GM18909 (cell line): ENCODE measurements around the gene NME1.
A peak's percentile ranks its signal among the peaks of the same experiment; 100 is the strongest.
"Not testable (repeated sequence)": the region's sequence is repeated elsewhere in the genome, so short reads cannot be mapped to it uniquely, and the experiment has no call there.

Source experiments
- ATAC-seq: cut with Tn5 transposase; IDR thresholded peaks from one replicate; pipeline ENCODE4 v1.9.1; 2021; ENCODE audit warnings: mild to moderate bottlenecking; ENCODE audit not compliant: unreplicated experiment, poor library complexity

NME1 gene

GRCh38 chr17:51144266-51145022 lies 8.9 kb upstream of the NME1 start:
- no peak for ATAC-seq

GRCh38 chr17:51147650-51148049 lies 5.7 kb upstream of the NME1 start:
- no peak for ATAC-seq

- no peak for ATAC-seq
Observed at GRCh38 chr17:51149163-51149562, 4.2 kb upstream of the NME1 start.

GRCh38 chr17:51150932-51151331 lies 2.4 kb upstream of the NME1 start:
- ATAC-seq = no peak

GRCh38 chr17:51152766-51153209 lies 571 bp upstream of the NME1 start:
- ATAC-seq = peak; percentile 10

GRCh38 chr17:51154176-51154575 lies 817 bp downstream of the NME1 start:
- no peak for ATAC-seq

GRCh38 chr17:51155416-51155815 lies 2.1 kb downstream of the NME1 start:
- ATAC-seq = no peak

GRCh38 chr17:51159604-51160003 lies 6.2 kb downstream of the NME1 start:
- no peak for ATAC-seq

GRCh38 chr17:51161541-51161940 lies 8.2 kb downstream of the NME1 start:
- ATAC-seq = no peak

- no peak for ATAC-seq
Observed at GRCh38 chr17:51164911-51165679, 11.7 kb downstream of the NME1 start.

GRCh38 chr17:51165680-51166197 lies 12.4 kb downstream of the NME1 start:
- no peak for ATAC-seq

GRCh38 chr17:51166198-51166986 lies 13.0 kb downstream of the NME1 start, which contains the start of gene NME2:
NME2 (plus strand) TSS chr17:51166411; CDS start chr17:51166831, 420 bp downstream.
- ATAC-seq = peak; percentile 90

GRCh38 chr17:51166987-51167931 lies 13.9 kb downstream of the NME1 start:
- peak; percentile 55 for ATAC-seq

- ATAC-seq = no peak
Observed at GRCh38 chr17:51169340-51169739, 16.0 kb downstream of the NME1 start.

- no peak for ATAC-seq
Observed at GRCh38 chr17:51170736-51171135, 17.4 kb downstream of the NME1 start.

- ATAC-seq = not testable (repeated sequence)
Observed at GRCh38 chr17:51172030-51172429, 18.7 kb downstream of the NME1 start.

- ATAC-seq = no peak
Observed at GRCh38 chr17:51180486-51180885, 27.1 kb downstream of the NME1 start.

- ATAC-seq = no peak
Observed at GRCh38 chr17:51184124-51184523, 30.8 kb downstream of the NME1 start.

- ATAC-seq = no peak
Observed at GRCh38 chr17:51185763-51186332, 32.5 kb downstream of the NME1 start.
